Smooth muscle cell (in vitro differentiated cells): ENCODE results near the gene TPR. TPM values are rescaled to one million over a fixed set of nuclear protein-coding genes. Genes with fewer than 3 reads are reported as not detected.

Source experiments
- DNase-seq: peaks from one replicate; lab custom pipeline; 2025; ENCODE audit not compliant: unreplicated experiment; lab: John Stamatoyannopoulos, UW
- H2AFZ ChIP-seq: fragments of 200-600 bp; sonication (generic); 2 replicates; pipeline ENCODE4 v1.6.0; 2016; ENCODE audit warnings: antibody characterized with exemption, low read depth, mild to moderate bottlenecking
- H3F3A ChIP-seq: fragments of 200-600 bp; sonication (generic); 2 replicates; pipeline ENCODE4 v1.6.0; 2017; ENCODE audit warnings: antibody characterized with exemption, low read depth
- H3K27ac ChIP-seq: fragments of 200-600 bp; sonication (generic); 2 replicates; pipeline ENCODE4 v1.5.1; 2016; ENCODE audit warnings: low read depth, mild to moderate bottlenecking
- H3K27me3 ChIP-seq: fragments of 200-600 bp; sonication (generic); 2 replicates; pipeline ENCODE4 v1.6.1; 2016; ENCODE audit warnings: low read depth, mild to moderate bottlenecking
- H3K36me3 ChIP-seq: fragments of 200-600 bp; sonication (generic); 2 replicates; pipeline ENCODE4 v1.5.1; 2016; ENCODE audit warnings: low read depth
- H3K4me1 ChIP-seq: fragments of 200-600 bp; sonication (generic); 2 replicates; pipeline ENCODE4 v1.5.1; 2016; ENCODE audit warnings: low read depth
- H3K4me2 ChIP-seq: fragments of 200-600 bp; sonication (generic); 2 replicates; pipeline ENCODE4 v1.6.0; 2016; ENCODE audit warnings: mild to moderate bottlenecking
- H3K4me3 ChIP-seq: fragments of 200-600 bp; sonication (generic); 2 replicates; pipeline ENCODE4 v1.5.1; 2016; ENCODE audit warnings: mild to moderate bottlenecking
- H3K79me2 ChIP-seq: fragments of 200-600 bp; sonication (generic); 2 replicates; pipeline ENCODE4 v1.6.0; 2016; ENCODE audit warnings: low read depth, mild to moderate bottlenecking
- H3K9ac ChIP-seq: fragments of 200-600 bp; sonication (generic); 2 replicates; pipeline ENCODE4 v1.6.0; 2016; ENCODE audit warnings: low read depth
- H3K9me3 ChIP-seq: fragments of 200-600 bp; sonication (generic); replicated peaks from 2 replicates; pipeline ENCODE4 v1.5.1; 2016; ENCODE audit warnings: low read depth
- H4K20me1 ChIP-seq: fragments of 200-600 bp; sonication (generic); 2 replicates; pipeline ENCODE4 v1.6.0; 2016; ENCODE audit warnings: low read depth
- CTCF ChIP-seq: fragments of 200-600 bp; sonication (generic); IDR thresholded peaks from 2 replicates; pipeline ENCODE4 v1.5.1; 2017; ENCODE audit warnings: borderline replicate concordance, mild to moderate bottlenecking, antibody characterized with exemption; ENCODE audit not compliant: insufficient read depth, poor library complexity, severe bottlenecking
- WGBS: methylation state at CpG from one replicate; pipeline ENCODE4 v1.1.7; 2016; ENCODE audit warnings: low lambda C conversion rate; 5-methylcytosine and 5-hydroxymethylcytosine counted together
- polyA plus RNA-seq: library from polyadenylated mRNA; unstranded; fragments of >200 nt; fragmentation: Nextera tagmentation; extraction: Ambion mirVana; gene quantifications from 2 replicates; pipeline ENCODE4 v1.2.1, GENCODE V29; 2016
- total RNA-seq: library from RNA; depleted of rRNA; stranded (reverse); fragments of >200 nt; gene quantifications from 2 replicates; pipeline ENCODE4 v1.2.3, GENCODE V29; 2014

TPR gene
- total and polyA plus RNA-seq, 2 experiments from 2014 or later = 43.9 to 61.8 TPM

- 53% methylated on average over 1 of the region's 1 CpG for WGBS
- no peaks in the 10 kb centered on the region for H3K9me3 ChIP-seq
Observed at GRCh38 chr1:186272486-186272885, 102.6 kb downstream of the TPR start.

GRCh38 chr1:186271032-186271431 is 104.0 kb downstream of the TPR start:
- TF ChIP-seq CTCF = no peak
- H2AFZ ChIP-seq = no peak overlapping the region
- H3F3A ChIP-seq = no peaks in the 10 kb centered on the region
- H3K4me1 ChIP-seq = no peaks in the 10 kb centered on the region
- H3K36me3 ChIP-seq = no peaks in the 10 kb centered on the region
- no peaks in the 10 kb centered on the region for H3K79me2 ChIP-seq
- no peaks in the 10 kb centered on the region for H4K20me1 ChIP-seq
- no peaks in the 10 kb centered on the region for H3K27me3 ChIP-seq
- 92% methylated on average over 6 of the region's 6 CpGs for WGBS
- no peak for DNase-seq
- no peaks in the 10 kb centered on the region for H3K9me3 ChIP-seq
- H3K4me2 ChIP-seq = no peak overlapping the region
- no peak overlapping the region for H3K27ac ChIP-seq
- no peak overlapping the region for H3K4me3 ChIP-seq
- no peak overlapping the region for H3K9ac ChIP-seq

More at GRCh38 chr1:186272486-186272885, 102.6 kb downstream of the TPR start:
- Histone ChIP-seq H3K9ac (no peak overlapping the region), H2AFZ (no peak overlapping the region), H3K36me3 (no peaks in the 10 kb centered on the region), H3K4me1 (no peaks in the 10 kb centered on the region), H4K20me1 (no peaks in the 10 kb centered on the region), H3K27me3 (no peaks in the 10 kb centered on the region), H3K79me2 (no peaks in the 10 kb centered on the region), H3K4me3 (no peak overlapping the region), H3K27ac (no peak overlapping the region), H3K4me2 (no peak overlapping the region), H3F3A (no peaks in the 10 kb centered on the region)
- no peak for TF ChIP-seq CTCF
- DNase-seq = no peak

Other genes starting within 250 kb of the TPR start
- not detected in 2 replicates for gene PRG4, start 79.0 kb downstream of the TPR start, total RNA-seq
- gene PRG4, start 79.0 kb downstream of the TPR start, polyA plus RNA-seq = not detected in 2 replicates
- gene ODR4, start 585 bp upstream of the TPR start, total RNA-seq = 27.4 and 36.9 TPM in 2 replicates
- gene ODR4, start 585 bp upstream of the TPR start, polyA plus RNA-seq = 17.5 and 19.3 TPM in 2 replicates
- gene PDC, start 85.9 kb upstream of the TPR start, total RNA-seq = not detected in 2 replicates
- gene PDC, start 85.9 kb upstream of the TPR start, polyA plus RNA-seq = not detected in 2 replicates